ENCODE data around the gene NUDT22.

Gene NUDT22

DNA sequence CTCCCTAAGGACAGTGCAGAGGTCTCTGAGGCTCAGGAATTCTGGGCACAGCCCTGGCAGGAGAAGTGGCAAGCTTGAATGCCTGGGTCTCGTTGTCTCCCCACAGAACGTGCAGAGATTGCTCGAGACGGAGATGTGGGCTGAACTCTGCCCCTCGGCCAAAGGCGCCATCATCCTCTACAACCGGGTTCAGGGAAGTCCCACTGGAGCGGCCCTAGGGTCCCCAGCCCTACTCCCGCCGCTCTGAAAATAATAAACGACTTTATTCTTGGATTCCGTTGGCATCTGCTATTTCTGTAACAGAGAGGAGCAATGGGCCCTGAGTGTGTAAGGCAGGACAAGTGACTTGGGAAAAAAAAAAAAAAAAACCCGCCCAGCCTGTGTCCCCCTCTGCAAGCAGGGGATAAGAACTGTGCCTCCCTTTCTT is 3.7 kb downstream of the NUDT22 start:
- no peak for DNase-seq

DNA sequence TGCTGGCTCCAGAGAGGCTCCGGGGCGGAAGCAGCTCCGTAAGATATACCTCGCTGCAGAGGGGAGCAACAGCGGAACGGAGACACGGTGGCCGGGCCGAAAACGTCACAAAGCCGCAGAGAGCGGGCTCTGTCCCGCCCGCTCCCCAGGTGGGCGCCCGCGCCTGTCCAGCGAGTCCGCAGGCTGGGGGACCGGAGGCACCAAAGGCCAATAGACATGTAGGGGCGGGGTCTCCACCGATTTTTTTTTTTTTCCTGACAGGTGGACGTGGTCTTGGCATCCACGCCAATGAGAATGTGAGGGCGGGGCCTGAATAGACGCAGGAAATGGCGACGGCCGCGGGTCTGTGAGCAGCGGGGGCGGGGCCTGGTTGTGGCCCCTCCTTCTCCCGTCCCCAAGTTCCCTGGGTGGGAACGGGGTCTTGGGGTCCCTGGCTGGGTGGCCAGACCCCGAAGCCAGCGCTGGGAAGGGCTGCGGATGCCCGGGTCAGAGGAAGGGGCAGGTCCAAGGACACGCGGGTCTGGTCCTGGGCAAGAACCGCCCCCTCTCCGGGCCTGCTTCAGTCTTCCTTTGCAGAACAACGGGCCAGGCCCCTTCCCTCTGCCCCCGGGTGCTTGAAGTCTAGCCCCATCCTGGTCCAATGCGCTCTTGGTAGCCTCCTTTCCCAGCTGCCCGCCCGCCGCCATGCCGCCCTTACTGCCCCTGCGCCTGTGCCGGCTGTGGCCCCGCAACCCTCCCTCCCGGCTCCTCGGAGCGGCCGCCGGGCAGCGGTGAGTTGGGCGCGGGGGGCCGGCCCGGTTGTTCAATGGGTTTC is 4.3 kb downstream of the NUDT22 start, which contains the start of gene DNAJC4:
Gene DNAJC4 (plus strand): TSS at position 378 of the 814 bp plus-strand sequence. CDS start 307 bp downstream, at position 685.
- DNase-seq, result peak; percentile 75

DNA sequence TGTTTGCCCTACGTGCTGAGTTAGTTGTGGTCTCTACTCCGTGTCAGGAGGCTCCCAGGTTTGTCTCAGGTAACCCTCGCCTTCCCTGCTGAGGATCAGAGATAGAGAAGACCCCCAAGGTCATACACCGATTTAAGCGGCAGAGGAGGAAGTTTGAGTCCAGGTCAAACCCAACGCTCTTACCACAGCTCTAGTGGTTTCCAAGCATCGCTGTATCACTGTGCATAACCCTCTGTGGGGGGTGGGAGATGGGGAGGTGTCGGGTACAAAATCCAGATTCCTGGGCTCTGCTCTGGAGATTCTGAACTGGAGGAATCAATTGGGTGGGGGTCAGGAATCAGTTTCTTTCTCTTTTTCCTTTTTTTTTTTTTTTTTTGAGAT is 4.9 kb downstream of the NUDT22 start:
- no peak for DNase-seq

DNA sequence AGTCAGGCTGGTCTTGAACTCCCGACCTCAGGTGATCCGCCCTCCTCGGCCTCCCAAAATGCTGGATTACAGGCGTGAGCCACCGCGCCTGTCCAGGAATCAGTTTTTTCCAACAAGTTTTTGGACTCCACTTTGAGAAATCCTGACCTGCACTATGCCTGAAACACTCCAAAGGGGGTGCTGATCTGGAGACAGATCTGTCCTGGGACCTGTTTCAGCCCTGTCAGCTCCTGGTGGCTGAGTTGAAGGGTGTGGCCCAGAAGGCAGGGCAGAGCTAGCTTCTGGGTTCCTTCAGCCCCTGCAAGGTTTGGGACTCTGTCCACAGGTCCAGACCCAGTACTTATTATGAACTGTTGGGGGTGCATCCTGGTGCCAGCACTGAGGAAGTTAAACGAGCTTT is 5.5 kb downstream of the NUDT22 start:
- no peak for DNase-seq

DNA sequence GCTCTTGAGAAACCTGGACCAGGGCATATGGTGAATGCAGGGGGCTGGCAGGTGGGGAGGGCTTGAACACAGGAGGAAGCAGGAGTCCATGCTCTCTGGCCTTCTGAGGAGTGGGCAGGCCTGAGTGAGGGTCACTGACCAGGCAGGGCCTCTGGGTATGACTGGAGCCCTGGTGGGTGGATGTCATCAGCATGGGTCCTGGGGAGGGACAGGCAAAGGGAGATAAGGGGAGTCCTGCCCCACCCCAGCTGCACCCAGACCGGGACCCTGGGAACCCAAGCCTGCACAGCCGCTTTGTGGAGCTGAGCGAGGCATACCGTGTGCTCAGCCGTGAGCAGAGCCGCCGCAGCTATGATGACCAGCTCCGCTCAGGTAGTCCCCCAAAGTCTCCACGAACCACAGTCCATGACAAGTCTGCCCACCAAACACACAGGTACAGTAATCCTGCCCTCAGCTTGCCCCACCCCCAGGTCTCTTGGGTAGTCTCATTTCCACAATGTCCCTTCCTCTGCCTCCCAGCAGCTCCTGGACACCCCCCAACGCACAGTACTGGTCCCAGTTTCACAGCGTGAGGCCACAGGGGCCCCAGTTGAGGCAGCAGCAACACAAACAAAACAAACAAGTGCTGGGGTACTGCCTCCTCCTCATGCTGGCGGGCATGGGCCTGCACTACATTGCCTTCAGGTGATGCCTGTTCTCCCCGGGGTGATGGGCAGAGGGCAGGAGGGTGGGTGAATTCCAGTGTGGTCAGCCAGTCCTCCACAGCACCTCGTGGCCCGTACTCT is 6.3 kb downstream of the NUDT22 start:
- DNase-seq, result no peak

DNA sequence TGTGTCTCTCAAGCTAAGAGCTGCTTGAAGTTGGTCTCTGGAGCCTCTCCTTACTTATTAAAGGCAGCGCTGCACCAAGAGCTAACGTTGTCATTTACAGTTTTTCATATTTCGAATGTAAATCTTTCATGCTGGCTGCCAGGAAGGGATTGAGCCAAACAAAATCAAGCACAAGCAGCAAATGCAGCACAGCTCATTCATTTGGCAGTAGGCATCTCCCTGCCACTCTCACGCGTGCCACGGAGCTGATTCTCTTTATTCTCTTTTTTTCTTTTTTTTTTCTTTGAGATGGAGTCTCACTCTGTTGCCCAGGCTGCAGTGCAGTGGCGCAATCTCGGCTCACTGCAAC is 6.9 kb downstream of the NUDT22 start:
- no peak for DNase-seq

DNA sequence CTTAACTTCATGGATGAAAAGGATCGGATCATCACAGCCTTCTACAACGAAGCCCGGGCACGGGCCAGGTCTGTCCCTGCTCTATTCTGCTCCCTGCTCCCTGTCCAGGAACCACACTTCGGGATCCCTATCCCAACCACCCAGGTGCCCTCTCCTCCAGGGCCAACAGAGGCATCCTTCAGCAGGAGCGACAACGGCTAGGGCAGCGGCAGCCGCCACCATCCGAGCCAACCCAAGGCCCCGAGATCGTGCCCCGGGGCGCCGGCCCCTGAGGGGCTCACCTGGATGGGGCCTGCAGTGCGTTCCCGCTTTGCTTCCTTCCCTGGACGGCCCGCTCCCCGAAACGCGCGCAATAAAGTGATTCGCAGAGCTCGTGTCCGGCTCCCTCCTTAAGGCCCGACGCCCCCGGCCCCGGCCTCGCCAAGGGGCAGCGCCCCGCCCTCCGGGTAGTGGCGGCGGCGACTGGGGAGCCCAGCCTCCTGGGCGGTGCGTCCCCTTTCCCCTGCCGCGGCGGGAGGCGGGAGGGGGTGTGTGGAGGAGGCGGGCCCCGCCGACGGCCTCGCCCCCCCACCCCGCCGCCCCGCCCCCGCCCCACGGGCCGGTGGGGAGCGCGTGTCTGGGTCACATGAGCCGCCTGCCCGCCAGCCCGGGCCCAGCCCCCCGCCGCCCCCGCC is 8.0 kb downstream of the NUDT22 start, which contains the start of gene VEGFB:
Gene VEGFB (plus strand): TSS at position 672 of the 674 bp plus-strand sequence. CDS start 250 bp downstream, outside the sequence.
- DNase-seq, result peak; percentile 69

DNA sequence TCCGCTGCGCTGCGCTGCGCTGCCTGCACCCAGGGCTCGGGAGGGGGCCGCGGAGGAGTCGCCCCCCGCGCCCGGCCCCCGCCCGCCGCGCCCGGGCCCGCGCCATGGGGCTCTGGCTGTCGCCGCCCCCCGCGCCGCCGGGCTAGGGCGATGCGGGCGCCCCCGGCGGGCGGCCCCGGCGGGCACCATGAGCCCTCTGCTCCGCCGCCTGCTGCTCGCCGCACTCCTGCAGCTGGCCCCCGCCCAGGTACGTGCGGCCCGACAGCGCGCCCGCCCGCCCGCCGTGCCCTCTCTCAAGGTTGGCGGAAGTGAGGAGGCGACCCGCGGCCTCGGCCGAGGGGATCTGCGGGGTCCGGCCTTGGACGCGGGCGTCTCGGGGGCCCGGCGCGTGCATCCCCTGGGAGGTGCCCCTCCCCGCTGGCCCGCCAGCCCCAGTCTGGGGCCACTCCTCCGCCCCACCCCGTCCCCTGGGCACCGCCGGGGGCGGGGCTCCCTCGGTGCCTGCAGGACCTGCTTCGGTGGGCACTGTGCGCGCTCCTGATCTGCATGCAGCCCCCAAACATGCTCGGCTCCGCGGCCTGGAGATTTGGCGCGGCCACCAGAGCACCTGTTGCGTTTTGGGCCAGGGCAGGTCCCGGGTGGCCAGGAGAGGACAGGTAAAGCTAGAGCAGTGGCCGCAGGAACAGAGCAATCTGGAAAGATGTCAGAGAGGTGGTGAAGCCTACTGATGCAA is 8.7 kb downstream of the NUDT22 start:
- DNase-seq, result no peak

DNA sequence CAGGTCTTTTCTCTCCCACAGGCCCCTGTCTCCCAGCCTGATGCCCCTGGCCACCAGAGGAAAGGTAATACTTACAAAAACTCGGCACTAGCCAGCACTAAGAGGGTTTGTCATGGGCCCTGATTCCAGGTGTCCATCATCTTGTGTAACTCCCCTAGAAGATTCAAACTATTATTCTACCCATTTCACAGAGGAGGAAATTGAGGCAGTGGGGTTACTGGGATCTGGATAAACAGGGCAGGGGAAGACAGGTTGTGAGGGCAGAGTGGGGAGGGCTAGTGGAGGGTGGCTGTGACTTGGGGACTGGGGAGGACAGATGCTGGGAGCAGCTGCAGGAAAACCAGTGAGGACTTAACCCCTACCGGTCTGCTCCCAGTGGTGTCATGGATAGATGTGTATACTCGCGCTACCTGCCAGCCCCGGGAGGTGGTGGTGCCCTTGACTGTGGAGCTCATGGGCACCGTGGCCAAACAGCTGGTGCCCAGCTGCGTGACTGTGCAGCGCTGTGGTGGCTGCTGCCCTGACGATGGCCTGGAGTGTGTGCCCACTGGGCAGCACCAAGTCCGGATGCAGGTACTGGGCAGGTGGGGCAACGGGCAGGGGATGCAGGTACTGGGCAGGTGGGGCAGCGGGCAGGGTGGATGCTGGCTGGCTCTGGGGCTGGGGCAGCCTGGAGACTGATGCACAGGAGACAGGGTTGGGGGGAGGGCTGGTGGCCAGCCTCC is 9.5 kb downstream of the NUDT22 start:
- no peak for DNase-seq

DNA sequence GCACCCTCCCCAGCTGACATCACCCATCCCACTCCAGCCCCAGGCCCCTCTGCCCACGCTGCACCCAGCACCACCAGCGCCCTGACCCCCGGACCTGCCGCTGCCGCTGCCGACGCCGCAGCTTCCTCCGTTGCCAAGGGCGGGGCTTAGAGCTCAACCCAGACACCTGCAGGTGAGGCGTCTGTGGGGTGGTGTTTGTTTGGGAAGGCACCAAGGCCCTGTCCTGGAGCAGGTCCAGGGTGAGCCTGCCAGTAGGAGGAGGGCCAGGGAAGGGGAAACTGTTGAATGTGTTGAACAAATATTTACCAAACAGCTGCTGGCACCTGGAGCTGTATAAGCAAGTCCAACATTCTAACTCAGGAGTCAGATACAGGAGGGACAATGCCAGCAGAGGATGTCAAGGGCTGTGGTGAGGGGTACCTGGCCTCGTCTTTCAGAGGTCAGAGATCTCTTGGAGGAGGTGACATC is 11.4 kb downstream of the NUDT22 start:
- no peak for DNase-seq

DNA sequence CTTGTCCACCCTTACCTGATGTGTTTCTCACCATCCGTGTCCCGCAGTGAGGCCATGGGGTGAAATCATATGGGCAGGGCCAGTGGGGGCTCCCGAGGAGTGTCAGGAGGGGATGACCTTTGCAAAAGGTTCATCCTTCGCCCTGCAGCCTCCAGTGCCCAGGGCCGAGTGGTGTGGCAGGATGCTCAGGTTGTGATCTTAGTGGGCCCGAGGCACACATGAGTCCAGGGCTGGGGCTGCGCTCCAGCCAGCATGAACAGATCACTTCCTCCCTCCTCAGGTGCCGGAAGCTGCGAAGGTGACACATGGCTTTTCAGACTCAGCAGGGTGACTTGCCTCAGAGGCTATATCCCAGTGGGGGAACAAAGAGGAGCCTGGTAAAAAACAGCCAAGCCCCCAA is 12.0 kb downstream of the NUDT22 start:
- no peak for DNase-seq

DNA sequence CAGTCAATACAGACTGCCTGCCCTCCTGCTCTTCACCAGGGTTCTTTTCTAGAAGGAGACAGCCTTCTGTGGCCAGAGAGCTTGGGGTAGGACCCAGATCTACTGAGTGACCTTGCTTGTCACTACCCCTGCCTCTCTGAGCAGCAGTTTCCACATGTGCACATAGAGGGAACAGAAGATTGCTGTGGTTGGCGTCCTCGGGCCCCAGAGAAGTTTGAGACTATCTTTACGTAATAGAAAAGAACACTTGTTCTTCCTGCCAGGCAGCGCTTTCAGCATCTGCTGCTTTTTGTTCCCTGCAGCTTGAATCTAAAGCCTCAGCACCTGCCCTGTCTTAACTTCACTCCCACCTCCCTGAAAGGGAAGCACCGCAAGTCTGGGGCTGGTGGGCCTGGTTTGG is 12.9 kb downstream of the NUDT22 start:
- DNase-seq, result no peak

DNA sequence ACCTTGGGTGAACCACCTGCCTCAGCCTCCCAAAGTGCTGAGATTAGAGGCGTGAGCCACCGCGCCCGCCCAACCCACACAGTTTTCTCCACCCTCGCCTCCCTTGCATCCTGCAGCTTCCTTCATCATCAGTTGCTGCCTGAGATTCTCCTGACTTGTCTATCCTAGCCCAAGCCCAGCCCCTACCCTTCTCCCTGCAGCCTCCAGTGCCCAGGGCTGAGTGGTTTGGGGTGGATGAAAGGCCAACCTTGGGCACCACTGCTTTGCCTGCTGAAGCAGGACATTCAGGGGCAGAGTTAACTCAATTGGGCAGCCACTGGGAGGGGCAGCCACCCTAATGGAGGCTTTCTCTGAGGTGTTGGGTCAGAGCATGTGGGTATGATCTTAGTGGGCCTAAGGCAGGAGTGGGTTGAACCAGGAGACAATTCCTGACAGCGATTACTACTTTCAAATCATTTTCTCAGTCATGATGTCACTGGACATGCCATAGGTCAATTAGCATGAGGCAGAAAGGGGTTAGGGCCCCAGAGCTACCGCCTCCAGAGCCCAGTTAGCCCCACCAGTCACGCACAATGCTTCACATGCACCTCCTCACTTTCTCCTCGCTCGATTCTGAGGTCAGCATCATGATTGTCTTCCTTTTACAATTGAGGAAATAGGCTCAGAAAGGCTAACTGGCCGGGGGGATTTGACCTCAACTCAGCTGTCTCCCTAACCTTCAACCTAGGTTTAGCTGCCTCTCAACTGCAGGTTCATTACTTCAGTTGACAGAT is 13.8 kb downstream of the NUDT22 start:
- no peak for DNase-seq

DNA sequence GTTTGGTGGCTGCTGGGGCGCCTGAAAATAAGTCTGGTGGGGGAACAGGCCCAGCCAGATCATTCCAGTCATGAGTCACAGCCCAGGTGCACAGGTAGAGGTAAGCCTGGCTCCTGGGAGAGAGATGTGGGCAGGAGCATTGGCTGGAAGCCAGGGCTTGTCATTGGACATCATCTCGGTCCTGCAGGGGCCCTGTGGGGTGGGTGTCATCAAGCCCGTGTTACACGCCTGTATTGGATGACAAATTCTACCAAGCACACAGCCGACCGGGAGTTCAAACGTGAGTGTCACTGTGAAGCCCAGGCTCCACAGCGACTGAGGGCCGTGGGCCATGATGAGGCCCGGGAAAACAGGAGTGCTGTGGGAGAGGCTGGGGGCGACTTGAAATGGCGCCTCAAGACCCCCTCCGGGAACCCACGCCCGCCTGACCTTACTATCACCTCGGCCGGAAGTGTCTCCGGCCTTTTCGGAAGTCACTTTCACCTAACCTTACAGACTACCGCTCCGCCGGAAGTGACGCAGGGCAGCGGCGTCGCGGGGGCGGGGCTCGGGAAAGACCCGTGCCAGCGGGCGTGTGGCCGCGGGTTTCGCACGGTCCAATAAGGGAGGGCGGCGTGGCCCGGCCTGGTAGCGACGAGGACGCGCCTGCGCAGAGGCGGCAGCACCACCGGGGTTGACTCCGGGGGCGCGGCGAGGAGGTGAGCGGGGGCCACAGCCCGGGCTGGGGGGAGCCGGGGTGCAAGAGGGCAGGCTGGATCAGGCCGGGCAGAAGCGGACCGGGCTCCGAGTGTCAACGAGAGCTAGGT is 14.6 kb downstream of the NUDT22 start, which contains the start of gene FKBP2:
Gene FKBP2 (plus strand): TSS at position 661 of the 806 bp plus-strand sequence. CDS start 1,293 bp downstream, outside the sequence.
- peak; percentile 96 for DNase-seq

DNA sequence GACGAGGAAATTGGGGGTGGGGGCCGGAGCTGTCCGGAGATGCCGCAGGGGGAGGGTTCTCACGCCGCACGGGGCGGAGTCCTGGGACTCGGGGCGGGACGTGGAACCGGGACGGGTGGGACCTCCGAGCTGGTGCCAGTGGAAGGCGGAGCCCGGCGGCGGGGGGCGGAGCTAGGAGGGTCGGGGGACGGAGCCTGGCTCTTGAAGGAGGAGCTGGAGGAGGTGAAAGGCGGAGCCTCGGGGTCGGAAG is 15.1 kb downstream of the NUDT22 start:
- DNase-seq, result peak; percentile 99

DNA sequence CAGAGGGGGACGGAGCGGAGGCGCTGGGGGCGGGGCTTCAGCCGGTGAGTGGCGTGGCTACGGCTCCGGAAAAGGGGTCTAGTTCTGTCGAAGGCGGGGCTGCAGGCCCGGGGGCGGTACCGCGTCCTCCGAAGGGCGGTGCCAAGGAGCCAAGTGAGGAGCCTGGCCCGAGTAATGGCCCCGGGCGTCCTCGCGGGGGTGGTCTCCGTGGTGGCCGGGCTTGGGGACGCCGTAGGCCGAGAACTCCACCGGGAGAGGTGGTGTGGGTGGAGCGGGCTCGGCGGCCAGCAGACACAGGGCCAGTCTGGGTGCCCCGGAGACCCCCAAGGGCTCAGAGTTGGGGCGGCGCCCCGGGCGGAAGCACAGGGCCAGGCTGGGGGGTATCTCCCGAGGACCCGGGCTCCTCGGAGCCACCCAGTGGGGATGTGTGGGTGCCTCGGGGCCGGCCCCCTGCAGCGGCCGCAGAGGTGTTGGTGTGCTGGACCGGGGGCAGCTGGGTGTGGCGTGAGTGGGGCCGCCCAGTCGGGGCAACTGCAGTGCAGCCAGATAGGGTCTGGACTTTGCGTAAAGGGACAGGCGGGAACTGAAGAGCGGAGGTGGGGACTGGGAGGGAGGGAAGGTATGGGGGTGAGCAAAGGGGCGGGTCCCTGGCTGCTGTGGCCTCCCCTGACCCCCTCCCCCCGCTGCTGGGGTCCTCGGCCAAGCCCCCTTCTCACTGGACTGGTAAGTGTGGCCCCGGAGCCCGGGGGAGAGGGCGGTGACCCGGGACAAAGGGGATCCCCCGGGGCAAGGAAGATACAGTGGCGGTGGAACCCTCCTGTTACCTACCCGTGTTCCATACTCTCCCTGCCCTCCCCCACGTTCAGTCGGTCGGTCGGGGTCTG is 15.7 kb downstream of the NUDT22 start:
- no peak for DNase-seq

DNA sequence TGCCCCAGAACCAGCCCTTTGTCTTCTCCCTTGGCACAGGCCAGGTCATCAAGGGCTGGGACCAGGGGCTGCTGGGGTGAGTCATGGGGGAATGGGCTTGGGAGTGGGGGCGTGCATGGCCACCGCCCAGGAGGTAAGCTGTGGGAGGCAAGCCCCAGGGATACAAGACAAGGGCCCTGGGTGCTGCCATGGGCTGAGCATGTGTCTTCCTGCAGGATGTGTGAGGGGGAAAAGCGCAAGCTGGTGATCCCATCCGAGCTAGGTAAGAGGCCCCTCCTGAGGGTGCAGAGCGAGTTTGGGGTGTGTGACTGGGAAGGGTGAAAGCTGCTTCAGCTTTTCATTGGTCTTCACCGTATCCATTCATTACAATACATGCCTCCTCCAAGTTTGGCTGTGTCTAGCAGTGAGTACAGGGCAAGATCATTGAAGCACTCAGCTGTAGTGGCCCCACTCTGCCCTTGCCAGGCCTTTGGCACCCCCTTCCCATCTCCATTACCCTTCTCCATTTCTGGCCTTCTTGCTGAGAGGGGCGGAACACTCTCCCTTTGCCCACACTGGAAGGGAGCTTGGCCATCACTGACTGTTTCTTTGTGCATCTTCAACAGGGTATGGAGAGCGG is 17.3 kb downstream of the NUDT22 start:
- DNase-seq, result no peak

DNA sequence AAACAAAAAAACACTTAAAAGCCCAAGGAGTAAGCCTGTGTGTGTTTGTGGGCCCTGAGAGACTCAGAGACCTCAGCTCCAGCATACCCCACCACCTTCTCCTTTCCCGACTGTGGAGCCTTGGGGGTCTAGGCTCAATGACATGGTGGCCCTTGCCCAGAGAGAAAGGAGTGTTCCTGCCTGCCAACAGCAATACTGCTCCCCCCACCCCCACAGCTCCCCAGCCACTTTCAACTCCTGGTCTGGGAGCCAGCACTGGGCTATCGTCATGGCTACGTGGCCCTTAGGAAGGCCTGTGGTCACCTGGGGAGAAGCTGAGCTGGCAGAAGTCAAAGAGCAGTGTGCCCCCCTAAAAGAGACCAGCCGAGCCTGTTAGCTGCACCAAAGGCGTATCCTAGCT is 18.0 kb downstream of the NUDT22 start:
- DNase-seq, result no peak

DNA sequence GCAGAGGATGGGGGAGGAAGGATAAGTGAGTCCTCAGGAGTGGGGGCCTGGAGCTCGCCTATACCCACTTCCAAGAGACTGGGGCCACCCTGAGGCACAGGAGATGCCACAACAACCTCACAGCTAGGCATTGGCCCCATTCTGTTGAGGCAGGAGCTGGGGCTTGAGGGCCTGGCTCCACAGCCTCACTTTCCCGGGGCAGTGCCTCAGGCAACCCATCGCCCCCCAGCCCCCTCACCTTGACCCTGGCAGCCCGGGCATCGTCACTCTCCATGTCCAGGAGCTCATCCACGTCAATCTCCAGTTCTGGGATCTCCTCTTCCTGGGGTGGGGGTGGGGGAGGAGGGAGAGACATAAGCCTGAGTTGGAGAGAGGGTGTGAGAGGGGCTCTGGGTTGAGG is 18.9 kb downstream of the NUDT22 start:
- DNase-seq, result no peak

Measured in activated T-cell treated with anti-CD3 and anti-CD28 coated beads for 4 hours (primary cell).